Cardiac muscle cell (in vitro differentiated cells and primary cell): ENCODE measurements around the gene HTR1D. TPM values are rescaled to one million over a fixed set of nuclear protein-coding genes. Genes with fewer than 3 reads are reported as not detected.
A peak's percentile ranks its signal among the peaks of the same experiment; 100 is the strongest.

Source experiments
- DNase-seq, 2 donors: peaks; one replicate each; pipeline versions ENCODE4 v3.0.0 to v3.0.0-alpha.2; 2010 to 2017; ENCODE audit warnings: low read depth in 1 of 2, low spot score in 1 of 2
- H3K27ac ChIP-seq: fragments of 200-600 bp; sonication (generic); 2 replicates; pipeline ENCODE4 v1.5.1; 2016
- H3K27me3 ChIP-seq: fragments of 200-600 bp; sonication (generic); 2 replicates; pipeline ENCODE4 v1.6.0; 2016; ENCODE audit warnings: control low read depth
- H3K36me3 ChIP-seq: fragments of 200-600 bp; sonication (generic); 2 replicates; pipeline ENCODE4 v1.5.1; 2016; ENCODE audit warnings: control low read depth
- H3K4me1 ChIP-seq: fragments of 200-600 bp; sonication (generic); 2 replicates; pipeline ENCODE4 v1.8.1; 2017; ENCODE audit warnings: low read depth, mild to moderate bottlenecking, mixed run types
- H3K4me3 ChIP-seq: fragments of 200-600 bp; sonication (generic); 2 replicates; pipeline ENCODE4 v1.5.1; 2016; ENCODE audit warnings: mild to moderate bottlenecking
- H3K9me3 ChIP-seq: fragments of 200-600 bp; sonication (generic); 2 replicates; pipeline ENCODE4 v1.5.1; 2017; ENCODE audit warnings: low read depth, mild to moderate bottlenecking, control low read depth
- CTCF ChIP-seq: IDR thresholded peaks from 2 replicates; pipeline ENCODE4 v1.5.1; 2012; ENCODE audit warnings: low read depth, mild to moderate bottlenecking, low read length
- polyA plus RNA-seq: library from polyadenylated mRNA; unstranded; fragments of >200 nt; fragmentation: Nextera tagmentation; extraction: Ambion mirVana; gene quantifications from 2 replicates; pipeline ENCODE4 v1.2.1, GENCODE V29; 2016
- total RNA-seq: library from RNA; depleted of rRNA; stranded (reverse); fragments of >200 nt; gene quantifications from 2 replicates; pipeline ENCODE4 v1.2.3, GENCODE V29; 2016

HTR1D gene
- total and polyA plus RNA-seq, 2 experiments from 2014 or later, result 0.09 TPM; not detected in 1

- Histone ChIP-seq H3K4me1 (no peaks in the 10 kb centered on the region), H3K27ac (no peak overlapping the region), H3K4me3 (no peak overlapping the region), H3K9me3 (no peaks in the 10 kb centered on the region), H3K27me3 (peaks cover 34% of the 10 kb centered on the region), H3K36me3 (no peaks in the 10 kb centered on the region)
- no peak for DNase-seq
- TF ChIP-seq CTCF, result no peak
These were observed 5.4 kb upstream of the HTR1D start for GRCh38 chr1:23222742-23223141.

- no peak for DNase-seq
- no peaks in the 10 kb centered on the region for H3K4me1 ChIP-seq
These were observed 5.0 kb upstream of the HTR1D start for GRCh38 chr1:23222331-23222730.

GRCh38 chr1:23221107-23221506, 3.8 kb upstream of the HTR1D start:
- peaks cover 50% of the 10 kb centered on the region for H3K27me3 ChIP-seq
- no peaks in the 10 kb centered on the region for H3K9me3 ChIP-seq
- no peaks in the 10 kb centered on the region for H3K36me3 ChIP-seq
- H3K4me1 ChIP-seq, result no peaks in the 10 kb centered on the region
- no peak for TF ChIP-seq CTCF
- no peak overlapping the region for H3K4me3 ChIP-seq
- DNase-seq, result no peak
- no peak overlapping the region for H3K27ac ChIP-seq

More at GRCh38 chr1:23222331-23222730, 5.0 kb upstream of the HTR1D start:
- H3K27ac ChIP-seq, result no peak overlapping the region
- H3K4me3 ChIP-seq, result no peak overlapping the region
- TF ChIP-seq CTCF, result no peak
- no peaks in the 10 kb centered on the region for H3K9me3 ChIP-seq
- H3K27me3 ChIP-seq, result peaks cover 38% of the 10 kb centered on the region
- no peaks in the 10 kb centered on the region for H3K36me3 ChIP-seq

- H3K27ac ChIP-seq, result no peak overlapping the region
- TF ChIP-seq CTCF, result peak; percentile 59
- no peaks in the 10 kb centered on the region for H3K4me1 ChIP-seq
- peaks cover 60% of the 10 kb centered on the region for H3K27me3 ChIP-seq
- H3K9me3 ChIP-seq, result no peaks in the 10 kb centered on the region
- no peaks in the 10 kb centered on the region for H3K36me3 ChIP-seq
- H3K4me3 ChIP-seq, result peak overlapping the region; percentile 56
- peak in 1 of 2 donors; percentile 61 for DNase-seq
These were observed 406 bp downstream of the HTR1D start for GRCh38 chr1:23216771-23217420.

GRCh38 chr1:23215751-23216449, 1.4 kb downstream of the HTR1D start:
- peak in 1 of 2 donors; percentile 69 for DNase-seq
- H3K36me3 ChIP-seq, result no peaks in the 10 kb centered on the region

More at GRCh38 chr1:23215751-23216449, 1.4 kb downstream of the HTR1D start:
- no peaks in the 10 kb centered on the region for H3K9me3 ChIP-seq
- H3K27me3 ChIP-seq, result peaks cover 56% of the 10 kb centered on the region
- TF ChIP-seq CTCF, result no peak
- no peaks in the 10 kb centered on the region for H3K4me1 ChIP-seq
- no peak overlapping the region for H3K4me3 ChIP-seq
- H3K27ac ChIP-seq, result no peak overlapping the region
